GM23338 (cell line): ENCODE results near the gene TCTA. TPM values are rescaled to one million over a fixed set of nuclear protein-coding genes. Genes with fewer than 3 reads are reported as not detected.
A peak's percentile ranks its signal among the peaks of the same experiment; 100 is the strongest.

Experiments used
- ATAC-seq: fragments of 200-7000 bp; cut with Tn5 transposase; 3 replicates; pipeline ENCODE4 v1.9.1; 2020
- DNase-seq: peaks from one replicate; pipeline ENCODE4 v3.0.0-alpha.2; 2015; ENCODE audit warnings: low spot score
- H2AFZ ChIP-seq: fragments of 200-600 bp; sonication (generic); 2 replicates; pipeline ENCODE4 v1.8.0; 2016; ENCODE audit warnings: antibody characterized with exemption, mild to moderate bottlenecking, moderate library complexity
- H3F3A ChIP-seq: fragments of 200-600 bp; sonication (generic); replicated peaks from 2 replicates; pipeline ENCODE4 v1.8.0; 2017; ENCODE audit warnings: antibody characterized with exemption, mixed run types, low read depth
- H3K27ac ChIP-seq: fragments of 200-600 bp; sonication (generic); 2 replicates; pipeline ENCODE4 v1.6.1; 2016; ENCODE audit warnings: low read depth
- H3K27me3 ChIP-seq: fragments of 200-600 bp; sonication (generic); 2 replicates; pipeline ENCODE4 v1.8.0; 2016; ENCODE audit warnings: mild to moderate bottlenecking, mixed run types, moderate library complexity; ENCODE audit not compliant: insufficient read depth
- H3K36me3 ChIP-seq: fragments of 200-600 bp; sonication (generic); 2 replicates; pipeline ENCODE4 v1.8.0; 2016; ENCODE audit warnings: mild to moderate bottlenecking; ENCODE audit not compliant: insufficient read depth
- H3K4me1 ChIP-seq: fragments of 200-600 bp; sonication (generic); 2 replicates; pipeline ENCODE4 v1.8.0; 2016; ENCODE audit warnings: mild to moderate bottlenecking, moderate library complexity; ENCODE audit not compliant: insufficient read depth
- H3K4me2 ChIP-seq: fragments of 200-600 bp; sonication (generic); 2 replicates; pipeline ENCODE4 v1.7.1; 2017; ENCODE audit warnings: mixed run types
- H3K4me3 ChIP-seq: fragments of 200-600 bp; sonication (generic); 2 replicates; pipeline ENCODE4 v1.6.1; 2016; ENCODE audit warnings: mixed run types
- H3K79me2 ChIP-seq: fragments of 200-600 bp; sonication (generic); replicated peaks from 2 replicates; pipeline ENCODE4 v1.8.0; 2017; ENCODE audit warnings: mild to moderate bottlenecking; ENCODE audit not compliant: insufficient read depth
- H3K9me2 ChIP-seq: fragments of 200-600 bp; sonication (generic); 2 replicates; pipeline ENCODE4 v1.8.0; 2017; ENCODE audit not compliant: insufficient read depth
- H4K20me1 ChIP-seq: fragments of 200-600 bp; sonication (generic); replicated peaks from 2 replicates; pipeline ENCODE4 v1.8.0; 2017; ENCODE audit warnings: mild to moderate bottlenecking; ENCODE audit not compliant: insufficient read depth
- H3K27ac Mint-ChIP-seq: 2 replicates; pipeline ENCODE4 v1.8.0; 2020; ENCODE audit warnings: inconsistent platforms, mild to moderate bottlenecking, moderate library complexity, mixed read lengths
- H3K27me3 Mint-ChIP-seq: 3 replicates; pipeline ENCODE4 v1.8.0; 2022; ENCODE audit warnings: low read depth, mild to moderate bottlenecking, moderate library complexity, mixed read lengths, inconsistent platforms; ENCODE audit not compliant: insufficient read depth, poor library complexity
- H3K36me3 Mint-ChIP-seq: 3 replicates; pipeline ENCODE4 v1.8.0; 2021; ENCODE audit warnings: low read depth, mild to moderate bottlenecking, inconsistent platforms, moderate library complexity, mixed read lengths
- H3K4me1 Mint-ChIP-seq: 3 replicates; pipeline ENCODE4 v1.8.0; 2020; ENCODE audit warnings: mild to moderate bottlenecking, inconsistent platforms, mixed read lengths
- H3K4me3 Mint-ChIP-seq: 3 replicates; pipeline ENCODE4 v1.8.0; 2021; ENCODE audit warnings: moderate library complexity, mild to moderate bottlenecking, inconsistent platforms, mixed read lengths
- H3K9me3 Mint-ChIP-seq: 3 replicates; pipeline ENCODE4 v1.8.0; 2020; ENCODE audit warnings: moderate library complexity, mild to moderate bottlenecking, inconsistent platforms, mixed read lengths
- CREB1 ChIP-seq: fragments of 250-450 bp; sonication (Bioruptor Pico); IDR thresholded peaks from 2 replicates; pipeline ENCODE4 v1.5.0; 2020; ENCODE audit warnings: low read depth, mild to moderate bottlenecking, moderate library complexity
- CTCF ChIP-seq, 2 experiments: fragments of 200-600 bp in 1 of 2; sonication (generic) in 1 of 2; conservative IDR thresholded peaks; 2 replicates each; pipeline versions ENCODE4 v1.5.1 to v1.6.1; 2016 to 2017; ENCODE audit warnings: antibody characterized with exemption in 2 of 2, low read depth in 2 of 2, mild to moderate bottlenecking in 2 of 2, moderate library complexity in 1 of 2
- ETS1 ChIP-seq: IDR thresholded peaks from 2 replicates; pipeline ENCODE4 v1.6.1; 2016; ENCODE audit warnings: antibody characterized with exemption
- EZH2 ChIP-seq: fragments of 200-600 bp; sonication (generic); IDR thresholded peaks from one replicate; pipeline ENCODE4 v1.8.0; 2017; ENCODE audit warnings: antibody characterized with exemption, mild to moderate bottlenecking, low read depth; ENCODE audit not compliant: unreplicated experiment
- EZH2phosphoT487 ChIP-seq: fragments of 200-600 bp; sonication (generic); IDR thresholded peaks from one replicate; pipeline ENCODE4 v1.8.1; 2018; ENCODE audit warnings: antibody characterized with exemption; ENCODE audit not compliant: unreplicated experiment
- JUNB ChIP-seq: IDR thresholded peaks from one replicate; pipeline ENCODE4 v1.6.1; 2016; ENCODE audit warnings: antibody characterized with exemption; ENCODE audit not compliant: unreplicated experiment
- NANOG ChIP-seq: IDR thresholded peaks from 2 replicates; pipeline ENCODE4 v1.6.1; 2016; ENCODE audit warnings: antibody characterized with exemption, borderline replicate concordance
- POLR2AphosphoS5 ChIP-seq: IDR thresholded peaks from 2 replicates; pipeline ENCODE4 v1.6.1; 2016; ENCODE audit warnings: antibody characterized with exemption, low read depth
- REST ChIP-seq: IDR thresholded peaks from one replicate; pipeline ENCODE4 v1.6.1; 2018; ENCODE audit warnings: antibody characterized with exemption; ENCODE audit not compliant: unreplicated experiment
- STAT1 ChIP-seq: IDR thresholded peaks from one replicate; pipeline ENCODE4 v1.6.1; 2016; ENCODE audit warnings: antibody characterized with exemption; ENCODE audit not compliant: unreplicated experiment
- ZNF114 ChIP-seq: fragments of 250-450 bp; sonication (Bioruptor Pico); IDR thresholded peaks from 2 replicates; pipeline ENCODE4 v1.5.0; 2020; ENCODE audit warnings: mild to moderate bottlenecking, moderate library complexity
- ZNF331 ChIP-seq: fragments of 250-450 bp; sonication (Bioruptor Pico); IDR thresholded peaks from 2 replicates; pipeline ENCODE4 v1.5.0; 2020; ENCODE audit warnings: low read depth, mild to moderate bottlenecking, moderate library complexity
- ZNF462 ChIP-seq: fragments of 250-450 bp; sonication (Bioruptor Pico); IDR thresholded peaks from 2 replicates; pipeline ENCODE4 v1.5.0; 2020; ENCODE audit warnings: mild to moderate bottlenecking, moderate library complexity
- polyA plus RNA-seq: library from polyadenylated mRNA; unstranded; fragments of >200 nt; fragmentation: Nextera tagmentation; extraction: Ambion mirVana; gene quantifications from 2 replicates; pipeline ENCODE4 v1.2.1, GENCODE V29; 2016
- total RNA-seq: library from RNA; depleted of rRNA; stranded (reverse); fragments of >200 nt; shearing (Covaris generic); gene quantifications from 2 replicates; pipeline ENCODE4 v1.2.3, GENCODE V29; 2014

The TCTA gene
- total and polyA plus RNA-seq, 2 experiments from 2014 or later = 4.0 to 5.0 TPM

GRCh38 chr3:49460956-49461355, 48.7 kb downstream of the TCTA start:
- Histone ChIP-seq H3K4me3 (peak overlapping the region; percentile 29; the same call in 1 of the 2 replicates), H2AFZ (no peak overlapping the region), H3K4me2 (peak overlapping the region; percentile 75), H3K27ac (peak overlapping the region; percentile 99), H3F3A (peaks cover 21% of the 10 kb centered on the region; the same call in 1 of the 2 replicates), H3K79me2 (no peaks in the 10 kb centered on the region), H4K20me1 (no peaks in the 10 kb centered on the region), H3K36me3 (no peaks in the 10 kb centered on the region), H3K4me1 (peaks cover 37% of the 10 kb centered on the region), H3K9me2 (no peaks in the 10 kb centered on the region), H3K27me3 (no peaks in the 10 kb centered on the region)
- H3K4me3 Mint-ChIP-seq = peak overlapping the region; percentile 54; the same call in 2 of the 3 replicates
- H3K9me3 Mint-ChIP-seq = no peaks in the 10 kb centered on the region
- peaks cover 47% of the 10 kb centered on the region for H3K4me1 Mint-ChIP-seq
- H3K27me3 Mint-ChIP-seq = peaks cover 8% of the 10 kb centered on the region
- TF ChIP-seq ZNF331 (CRISPR knock-in tag) (no peak), JUNB (no peak), CTCF (conservative IDR thresholded peaks at IDR 0.05; ENCODE audit: low read depth in 2 of 2) (no peak), EZH2 (no peak), CREB1 (CRISPR knock-in tag) (no peak), ZNF114 (no peak), STAT1 (no peak), EZH2phosphoT487 (no peak), POLR2AphosphoS5 (no peak), ZNF462 (CRISPR knock-in tag) (no peak), NANOG (no peak), ETS1 (no peak), REST (no peak)
- ATAC-seq (no peak), DNase-seq (no peak)
- H3K36me3 Mint-ChIP-seq = no peaks in the 10 kb centered on the region; the same call in 2 of the 3 replicates
- peak overlapping the region; percentile 97 for H3K27ac Mint-ChIP-seq
